Immature natural killer cell (primary cell): Measurements from ENCODE around the gene SDR9C7. TPM values are rescaled to one million over a fixed set of nuclear protein-coding genes. Genes with fewer than 3 reads are reported as not detected.
"Not testable (repeated sequence)": the region's sequence is repeated elsewhere in the genome, so short reads cannot be mapped to it uniquely, and the experiment has no call there.

Experiments used
- DNase-seq, 3 donors: peaks; one replicate each; pipeline ENCODE4 v3.0.0; 2022; ENCODE audit warnings: mixed read lengths in 1 of 3
- H3K27ac Mint-ChIP-seq, 6 donors: one replicate each; pipeline ENCODE4 v1.8.0; 2020; ENCODE audit warnings: mixed read lengths in 6 of 6, mild to moderate bottlenecking in 5 of 6, inconsistent platforms in 4 of 6, moderate library complexity in 3 of 6
- H3K27me3 Mint-ChIP-seq, 3 donors: one replicate each; pipeline ENCODE4 v1.8.0; 2020 to 2021; ENCODE audit warnings: low read depth in 3 of 3, mild to moderate bottlenecking in 3 of 3, mixed read lengths in 3 of 3, moderate library complexity in 3 of 3, inconsistent platforms in 1 of 3
- H3K36me3 Mint-ChIP-seq, 3 donors: one replicate each; pipeline ENCODE4 v1.8.0; 2020; ENCODE audit warnings: mixed read lengths in 3 of 3, inconsistent platforms in 2 of 3, mild to moderate bottlenecking in 2 of 3
- H3K4me1 Mint-ChIP-seq, 2 donors: one replicate each; pipeline ENCODE4 v1.8.0; 2020; ENCODE audit warnings: inconsistent platforms in 2 of 2, mild to moderate bottlenecking in 2 of 2, mixed read lengths in 2 of 2, moderate library complexity in 1 of 2
- H3K4me3 Mint-ChIP-seq, 5 donors: one replicate each; pipeline ENCODE4 v1.8.0; 2020; ENCODE audit warnings: mild to moderate bottlenecking in 5 of 5, mixed read lengths in 5 of 5, inconsistent platforms in 3 of 5, moderate library complexity in 3 of 5
- H3K9me3 Mint-ChIP-seq, 6 donors: one replicate each; pipeline ENCODE4 v1.8.0; 2020; ENCODE audit warnings: mild to moderate bottlenecking in 6 of 6, mixed read lengths in 6 of 6, inconsistent platforms in 4 of 6, moderate library complexity in 3 of 6
- polyA plus RNA-seq, 3 donors: library from polyadenylated mRNA; unstranded; fragments of 300-500 nt; fragmentation: Illumina TruSeq; gene quantifications; one replicate each; pipeline ENCODE4 v1.2.3, GENCODE V29; 2021

Gene SDR9C7
- polyA plus RNA-seq, 3 donors from 2014 or later, result not detected

- H3K9me3 Mint-ChIP-seq, H3K27me3 Mint-ChIP-seq, DNase-seq, H3K27ac Mint-ChIP-seq, H3K4me1 Mint-ChIP-seq, H3K36me3 Mint-ChIP-seq, H3K4me3 Mint-ChIP-seq: not testable (repeated sequence)
Measured at GRCh38 chr12:56962247-56962646, 28.0 kb upstream of the SDR9C7 start.

GRCh38 chr12:56958422-56958821 is 24.2 kb upstream of the SDR9C7 start:
- H3K36me3 Mint-ChIP-seq, result peaks cover 3 to 9% (median 6%) of the 10 kb centered on the region in 3 donors
- no peak overlapping the region for H3K27ac Mint-ChIP-seq
- no peak for DNase-seq
- H3K9me3 Mint-ChIP-seq, result peaks cover 0 to 4% (median 0%) of the 10 kb centered on the region in 6 donors
- no peaks in the 10 kb centered on the region for H3K4me1 Mint-ChIP-seq
- peaks cover 1 to 2% (median 2%) of the 10 kb centered on the region in 3 donors for H3K27me3 Mint-ChIP-seq
- no peak overlapping the region for H3K4me3 Mint-ChIP-seq

- Mint-ChIP-seq H3K4me3 (no peak within 1 kb of the TSS), H3K4me1 (no peaks in the 10 kb centered on the region), H3K36me3 (peaks cover 3 to 9% (median 6%) of the 10 kb centered on the region in 3 donors), H3K27ac (no peak within 1 kb of the TSS), H3K9me3 (no peaks in the 10 kb centered on the region), H3K27me3 (peaks cover 1 to 2% (median 2%) of the 10 kb centered on the region in 3 donors)
- no peak for DNase-seq
Measured at GRCh38 chr12:56957229-56958052, 23.2 kb upstream of the SDR9C7 start, which contains the start of gene RDH16. RDH16 (minus strand) TSS chr12:56957608; CDS start chr12:56957462, 146 bp downstream.

DNA sequence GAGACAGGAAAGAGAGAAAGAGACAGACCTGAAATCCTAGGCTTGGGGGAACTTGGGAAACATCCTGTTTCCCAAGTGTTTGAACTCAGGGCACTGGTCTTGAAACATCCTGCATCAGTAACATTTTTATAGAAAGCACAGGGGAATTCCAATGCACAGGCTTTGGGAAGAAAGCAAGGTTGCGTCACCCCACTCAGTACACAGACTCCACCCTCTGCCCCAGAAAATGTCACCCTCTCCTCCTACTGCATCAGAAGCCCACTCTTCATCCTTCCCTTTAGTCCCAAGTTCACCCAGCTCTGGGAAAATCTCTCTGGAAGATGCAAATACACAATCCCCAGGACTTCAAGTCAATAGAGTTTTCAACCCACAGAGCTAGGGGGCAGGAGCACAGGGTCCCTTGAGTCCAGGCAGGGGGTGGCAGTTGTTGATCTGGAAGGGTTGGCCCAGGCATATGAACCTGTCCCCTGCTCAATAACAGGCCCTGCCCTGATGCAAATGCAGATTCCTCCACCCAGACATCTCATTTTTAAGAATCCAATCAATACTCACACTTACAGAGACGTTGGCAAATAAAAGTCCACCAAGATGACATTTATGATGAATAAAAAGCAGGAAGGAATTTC is 21.5 kb upstream of the SDR9C7 start:
- H3K27me3 Mint-ChIP-seq, result peaks cover 1 to 2% (median 2%) of the 10 kb centered on the region in 3 donors
- H3K9me3 Mint-ChIP-seq, result no peaks in the 10 kb centered on the region
- peaks cover 9 to 12% (median 10%) of the 10 kb centered on the region in 3 donors for H3K36me3 Mint-ChIP-seq

DNA sequence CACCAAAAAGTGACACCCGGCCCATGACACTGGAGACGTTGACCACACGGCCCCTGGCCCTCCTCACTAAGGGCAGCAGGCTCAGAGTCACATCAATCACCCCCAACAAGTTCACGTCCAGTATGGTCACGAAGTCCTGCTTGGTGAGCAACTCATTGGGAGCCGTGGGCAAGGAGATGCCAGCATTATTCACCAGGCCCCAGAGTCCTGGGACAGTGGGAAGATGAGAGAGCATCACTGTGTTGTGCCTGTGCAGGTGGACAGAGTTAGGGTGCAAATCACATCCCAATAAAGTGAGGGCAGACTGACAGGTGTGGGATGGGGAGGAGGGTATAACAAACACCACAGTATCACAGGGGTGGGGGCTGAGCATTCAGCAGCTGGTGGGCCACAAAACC is 20.7 kb upstream of the SDR9C7 start:
- Mint-ChIP-seq H3K36me3 (peaks cover 9 to 12% (median 10%) of the 10 kb centered on the region in 3 donors), H3K27ac (no peak overlapping the region), H3K4me3 (no peak overlapping the region), H3K9me3 (no peaks in the 10 kb centered on the region), H3K27me3 (peaks cover 0 to 2% (median 2%) of the 10 kb centered on the region in 3 donors), H3K4me1 (no peaks in the 10 kb centered on the region)
- no peak for DNase-seq

More for the DNA sequence above, 21.5 kb upstream of the SDR9C7 start:
- Mint-ChIP-seq H3K4me3 (no peak overlapping the region), H3K4me1 (no peaks in the 10 kb centered on the region), H3K27ac (no peak overlapping the region)
- no peak for DNase-seq

DNA sequence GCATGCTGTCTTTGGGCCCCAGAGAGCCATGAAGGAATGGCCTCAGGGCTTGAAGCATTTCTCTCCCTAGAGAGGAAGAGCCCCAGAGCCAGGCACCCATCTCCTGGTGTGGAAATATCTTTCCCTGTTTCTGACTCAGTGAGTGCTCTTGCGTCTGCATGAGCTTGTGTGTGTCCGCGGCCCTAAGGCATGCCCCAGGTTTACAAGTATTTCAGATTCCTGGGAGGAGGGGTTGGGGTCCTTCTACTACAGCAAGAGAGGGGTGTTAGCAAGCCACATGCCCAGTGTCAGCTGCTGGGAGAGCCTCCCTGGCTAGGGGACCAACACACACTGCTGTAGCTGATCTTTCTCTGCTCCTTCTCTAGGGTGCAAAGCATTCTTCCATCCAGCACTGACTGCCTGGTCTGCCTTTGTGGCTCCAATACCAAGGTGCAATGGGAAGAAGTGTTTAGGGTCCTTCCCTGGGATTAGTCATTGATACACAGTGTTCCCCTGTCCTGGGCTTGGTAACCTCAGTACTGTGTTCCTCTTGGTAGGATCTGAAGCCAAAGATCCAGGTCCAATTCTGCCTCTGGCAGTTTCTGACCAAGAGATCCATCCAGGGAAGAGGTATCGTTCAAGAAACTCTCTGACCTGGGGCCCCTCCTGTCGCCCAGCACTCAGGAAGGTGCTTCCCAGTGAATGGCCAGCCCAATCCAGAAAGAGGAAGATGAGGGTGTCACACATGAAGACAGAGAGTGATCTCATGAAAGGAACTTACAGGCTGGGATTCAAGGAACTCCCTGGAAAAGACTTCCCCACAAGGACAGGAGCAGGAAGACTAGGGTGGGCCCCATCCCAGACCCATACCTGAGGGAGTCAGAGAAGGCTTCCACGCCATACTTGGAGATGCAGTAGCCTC is 20.1 kb upstream of the SDR9C7 start:
- DNase-seq, result no peak
- Mint-ChIP-seq H3K27ac (no peak overlapping the region), H3K9me3 (no peaks in the 10 kb centered on the region), H3K27me3 (peaks cover 0 to 2% (median 2%) of the 10 kb centered on the region in 3 donors), H3K4me1 (no peaks in the 10 kb centered on the region), H3K4me3 (no peak overlapping the region), H3K36me3 (peaks cover 9 to 12% (median 10%) of the 10 kb centered on the region in 3 donors)

GRCh38 chr12:56953314-56953713 is 19.1 kb upstream of the SDR9C7 start:
- Mint-ChIP-seq H3K4me3 (no peak overlapping the region), H3K4me1 (no peaks in the 10 kb centered on the region), H3K36me3 (peaks cover 9 to 12% (median 10%) of the 10 kb centered on the region in 3 donors), H3K27me3 (peaks cover 0 to 2% (median 2%) of the 10 kb centered on the region in 3 donors), H3K9me3 (no peaks in the 10 kb centered on the region), H3K27ac (no peak overlapping the region)
- no peak for DNase-seq

GRCh38 chr12:56951582-56952339 is 17.6 kb upstream of the SDR9C7 start:
- Mint-ChIP-seq H3K27me3 (peaks cover 0 to 3% (median 0%) of the 10 kb centered on the region in 3 donors), H3K4me1 (no peaks in the 10 kb centered on the region), H3K27ac (no peak overlapping the region), H3K36me3 (peaks cover 7 to 10% (median 7%) of the 10 kb centered on the region in 3 donors), H3K9me3 (no peaks in the 10 kb centered on the region), H3K4me3 (no peak overlapping the region)
- DNase-seq, result no peak

DNA sequence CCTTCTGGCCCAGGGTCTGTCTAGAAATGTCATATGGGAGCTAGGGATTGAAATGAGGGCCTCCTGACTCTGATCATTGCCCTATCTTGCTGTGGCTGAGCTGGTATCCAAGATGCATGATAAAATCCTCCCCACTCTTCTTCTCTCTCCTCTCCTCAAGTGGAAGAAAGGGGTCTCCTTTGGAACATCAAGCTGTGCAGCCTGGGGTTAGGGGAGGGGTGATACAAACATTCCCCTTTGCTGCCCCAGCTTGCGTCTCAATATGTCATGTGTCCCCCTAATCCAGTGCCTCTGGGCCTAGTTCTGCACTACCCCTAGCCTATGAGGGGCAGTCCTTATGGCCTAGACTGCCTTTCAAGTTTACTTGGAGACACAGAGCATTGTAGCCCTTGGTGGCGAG is 14.7 kb upstream of the SDR9C7 start:
- Mint-ChIP-seq H3K27ac (no peak overlapping the region), H3K4me3 (no peak overlapping the region), H3K36me3 (peaks cover 4 to 7% (median 6%) of the 10 kb centered on the region in 3 donors), H3K4me1 (no peaks in the 10 kb centered on the region), H3K27me3 (peaks cover 0 to 2% (median 1%) of the 10 kb centered on the region in 3 donors), H3K9me3 (no peaks in the 10 kb centered on the region)
- no peak for DNase-seq

GRCh38 chr12:56948457-56948777 is 14.2 kb upstream of the SDR9C7 start:
- Mint-ChIP-seq H3K27ac (no peak overlapping the region), H3K4me3 (no peak overlapping the region), H3K9me3 (no peaks in the 10 kb centered on the region), H3K4me1 (no peaks in the 10 kb centered on the region), H3K27me3 (peaks cover 0 to 2% (median 1%) of the 10 kb centered on the region in 3 donors), H3K36me3 (peaks cover 4 to 7% (median 6%) of the 10 kb centered on the region in 3 donors)
- DNase-seq, result no peak

DNA sequence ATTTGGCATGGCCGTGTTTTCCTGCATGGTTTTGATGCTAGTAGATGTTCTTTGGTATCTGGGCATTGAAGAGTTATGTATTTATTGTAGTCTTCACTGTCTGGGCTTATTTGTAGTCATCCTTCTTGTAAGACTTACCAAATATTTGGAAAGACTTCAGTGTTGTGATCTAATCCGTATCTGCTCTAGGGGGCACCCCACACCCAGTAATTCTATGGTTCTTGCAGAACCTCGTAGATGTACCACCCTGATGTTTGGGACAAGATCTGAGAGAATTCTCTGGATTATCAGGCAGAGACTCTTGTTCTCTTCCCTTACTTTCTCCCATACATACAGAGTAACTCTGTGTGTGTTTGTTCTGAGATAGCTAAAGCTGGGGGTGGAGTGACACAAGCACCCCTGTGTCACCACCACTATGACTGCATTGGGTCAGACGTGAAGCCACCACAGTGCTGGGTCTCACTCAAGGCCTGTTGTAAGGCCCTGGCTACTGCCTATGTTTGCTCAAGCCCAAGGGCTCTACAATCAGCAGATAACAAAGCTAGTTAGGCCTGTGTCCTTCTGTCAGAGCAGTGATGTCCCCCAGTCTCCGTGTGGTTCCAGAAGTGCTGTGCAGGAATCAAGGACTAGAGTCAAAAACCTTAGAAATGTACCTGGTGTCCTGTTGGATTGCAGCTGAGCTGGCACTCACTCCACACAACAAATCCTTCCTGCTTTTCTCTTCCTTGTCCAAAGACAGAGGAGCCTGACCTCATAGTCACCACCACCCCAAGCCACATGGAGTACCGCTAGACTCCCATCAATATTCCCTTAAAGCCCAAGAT is 13.6 kb upstream of the SDR9C7 start:
- no peaks in the 10 kb centered on the region for H3K4me1 Mint-ChIP-seq
- no peak for DNase-seq
- peaks cover 0 to 2% (median 1%) of the 10 kb centered on the region in 3 donors for H3K27me3 Mint-ChIP-seq
- no peaks in the 10 kb centered on the region for H3K9me3 Mint-ChIP-seq
- no peak overlapping the region for H3K27ac Mint-ChIP-seq
- H3K36me3 Mint-ChIP-seq, result peaks cover 4 to 7% (median 6%) of the 10 kb centered on the region in 3 donors
- no peak overlapping the region for H3K4me3 Mint-ChIP-seq

DNA sequence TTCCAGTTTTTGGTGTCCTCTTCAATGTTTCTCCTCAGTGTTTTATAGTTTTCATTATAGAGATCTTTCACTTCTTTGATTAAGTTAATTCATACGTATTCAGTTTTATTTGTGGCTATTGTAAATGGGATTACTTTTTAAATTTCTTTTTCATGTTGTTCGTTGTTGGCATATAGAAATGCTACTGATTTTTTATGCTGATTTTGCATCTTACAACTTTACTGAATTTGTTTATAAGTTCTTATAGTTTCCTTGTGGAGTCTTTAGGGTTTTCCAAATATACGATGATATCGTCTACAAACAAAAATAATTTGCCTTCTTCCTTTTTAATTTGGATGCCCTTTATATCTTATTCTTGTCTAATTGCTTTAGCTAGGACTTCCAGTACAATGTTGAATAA is 9.7 kb upstream of the SDR9C7 start:
- H3K27me3 Mint-ChIP-seq, result peaks cover 0 to 8% (median 1%) of the 10 kb centered on the region in 3 donors
- DNase-seq, result no peak
- H3K4me1 Mint-ChIP-seq, result no peaks in the 10 kb centered on the region
- no peaks in the 10 kb centered on the region for H3K9me3 Mint-ChIP-seq
- H3K36me3 Mint-ChIP-seq, result peaks cover 0 to 4% (median 0%) of the 10 kb centered on the region in 3 donors
- no peak overlapping the region for H3K4me3 Mint-ChIP-seq
- no peak overlapping the region for H3K27ac Mint-ChIP-seq
